ENCODE results near the gene GABBR2.
"Not testable (repeated sequence)": the region's sequence is repeated elsewhere in the genome, so short reads cannot be mapped to it uniquely, and the experiment has no call there.

GABBR2 gene

GRCh38 chr9:98673681-98674080 is 35.1 kb downstream of the GABBR2 start:
- no peaks in the 10 kb centered on the region for H3K4me1 Mint-ChIP-seq
- no peak overlapping the region for H3K27ac Mint-ChIP-seq
- no peak for ATAC-seq
- H3K36me3 Mint-ChIP-seq, result no peaks in the 10 kb centered on the region
- no peak overlapping the region for H3K4me3 Mint-ChIP-seq
- peaks cover 52% of the 10 kb centered on the region for H3K27me3 Mint-ChIP-seq
- peaks cover 8% of the 10 kb centered on the region for H3K9me3 Mint-ChIP-seq

GRCh38 chr9:98667005-98667640 is 41.6 kb downstream of the GABBR2 start:
- Mint-ChIP-seq H3K4me1 (no peaks in the 10 kb centered on the region), H3K27ac (no peak overlapping the region), H3K27me3 (peaks cover 39% of the 10 kb centered on the region), H3K4me3 (no peak overlapping the region), H3K9me3 (no peaks in the 10 kb centered on the region), H3K36me3 (no peaks in the 10 kb centered on the region)
- ATAC-seq, result no peak

- Mint-ChIP-seq H3K4me3 (no peak overlapping the region), H3K9me3 (no peaks in the 10 kb centered on the region), H3K27ac (no peak overlapping the region), H3K27me3 (peaks cover 52% of the 10 kb centered on the region), H3K36me3 (no peaks in the 10 kb centered on the region), H3K4me1 (no peaks in the 10 kb centered on the region)
- no peak for ATAC-seq
These were observed 43.2 kb downstream of the GABBR2 start for GRCh38 chr9:98665501-98665900.

- H3K27ac Mint-ChIP-seq, result no peak overlapping the region
- H3K4me1 Mint-ChIP-seq, result no peaks in the 10 kb centered on the region
- no peaks in the 10 kb centered on the region for H3K36me3 Mint-ChIP-seq
- no peak overlapping the region for H3K4me3 Mint-ChIP-seq
- no peak for ATAC-seq
- peaks cover 26% of the 10 kb centered on the region for H3K27me3 Mint-ChIP-seq
- H3K9me3 Mint-ChIP-seq, result no peaks in the 10 kb centered on the region
These were observed 48.2 kb downstream of the GABBR2 start for GRCh38 chr9:98660541-98660940.

GRCh38 chr9:98658951-98659351 is 49.8 kb downstream of the GABBR2 start:
- no peak overlapping the region for H3K4me3 Mint-ChIP-seq
- peaks cover 8% of the 10 kb centered on the region for H3K9me3 Mint-ChIP-seq
- no peaks in the 10 kb centered on the region for H3K4me1 Mint-ChIP-seq
- no peak overlapping the region for H3K27ac Mint-ChIP-seq
- H3K27me3 Mint-ChIP-seq, result peaks cover 18% of the 10 kb centered on the region
- no peak for ATAC-seq
- no peaks in the 10 kb centered on the region for H3K36me3 Mint-ChIP-seq

DNA sequence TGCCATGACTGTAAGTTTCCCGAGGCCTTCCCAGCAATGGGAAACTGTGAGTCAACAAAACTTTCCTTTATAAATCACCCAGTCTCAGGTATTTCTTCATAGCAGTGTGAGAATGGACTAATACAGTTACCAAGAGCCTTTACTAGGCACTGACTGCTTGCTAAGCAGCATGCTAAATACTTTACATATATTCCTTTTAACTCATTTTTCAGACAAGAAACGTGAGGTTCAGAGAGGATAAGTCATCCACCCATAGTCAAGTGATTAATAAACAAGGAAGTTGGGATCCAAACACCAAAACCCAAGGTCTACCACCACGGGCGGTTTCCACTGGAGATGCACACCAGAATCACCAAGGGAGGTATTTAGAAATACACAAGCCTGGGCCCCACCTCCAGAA is 50.8 kb downstream of the GABBR2 start:
- H3K4me1 Mint-ChIP-seq, result no peaks in the 10 kb centered on the region
- H3K4me3 Mint-ChIP-seq, result no peak overlapping the region
- no peak overlapping the region for H3K27ac Mint-ChIP-seq
- H3K27me3 Mint-ChIP-seq, result peaks cover 18% of the 10 kb centered on the region
- H3K36me3 Mint-ChIP-seq, result no peaks in the 10 kb centered on the region
- ATAC-seq, result no peak
- H3K9me3 Mint-ChIP-seq, result peaks cover 8% of the 10 kb centered on the region

DNA sequence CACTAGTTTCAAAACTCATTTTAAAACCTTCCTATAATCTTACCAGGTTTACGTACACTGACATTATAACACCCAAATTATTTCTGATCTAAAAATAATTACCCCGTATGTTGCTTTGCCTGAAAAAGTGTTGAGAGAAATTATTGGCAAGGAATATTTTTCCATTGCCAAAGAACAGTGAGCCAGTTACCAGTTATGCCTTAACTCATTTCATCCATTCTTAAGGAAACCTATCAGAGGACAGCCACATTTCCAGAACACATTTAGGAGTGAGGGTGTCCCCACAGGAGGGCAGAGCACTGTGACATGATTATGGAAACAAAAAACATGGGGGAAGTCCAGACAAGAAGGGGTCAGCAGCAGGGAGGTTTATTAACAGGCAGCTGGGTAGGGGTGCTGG is 52.2 kb downstream of the GABBR2 start:
- no peaks in the 10 kb centered on the region for H3K4me1 Mint-ChIP-seq
- no peak overlapping the region for H3K27ac Mint-ChIP-seq
- no peak for ATAC-seq
- H3K4me3 Mint-ChIP-seq, result no peak overlapping the region
- peaks cover 8% of the 10 kb centered on the region for H3K9me3 Mint-ChIP-seq
- H3K27me3 Mint-ChIP-seq, result peaks cover 9% of the 10 kb centered on the region
- no peaks in the 10 kb centered on the region for H3K36me3 Mint-ChIP-seq

GRCh38 chr9:98655428-98655827 is 53.3 kb downstream of the GABBR2 start:
- not testable (repeated sequence) for H3K4me3 Mint-ChIP-seq, H3K27ac Mint-ChIP-seq, H3K27me3 Mint-ChIP-seq, ATAC-seq, H3K36me3 Mint-ChIP-seq, H3K9me3 Mint-ChIP-seq, H3K4me1 Mint-ChIP-seq

GRCh38 chr9:98654247-98654646 is 54.5 kb downstream of the GABBR2 start:
- Mint-ChIP-seq H3K4me3 (no peak overlapping the region), H3K9me3 (peaks cover 8% of the 10 kb centered on the region), H3K27ac (no peak overlapping the region), H3K4me1 (no peaks in the 10 kb centered on the region), H3K27me3 (peaks cover 10% of the 10 kb centered on the region), H3K36me3 (no peaks in the 10 kb centered on the region)
- no peak for ATAC-seq

- Mint-ChIP-seq H3K27ac (no peak overlapping the region), H3K4me3 (no peak overlapping the region), H3K4me1 (no peaks in the 10 kb centered on the region), H3K27me3 (peaks cover 10% of the 10 kb centered on the region), H3K36me3 (no peaks in the 10 kb centered on the region), H3K9me3 (peaks cover 8% of the 10 kb centered on the region)
- ATAC-seq, result no peak
These were observed 56.0 kb downstream of the GABBR2 start for GRCh38 chr9:98652741-98653140.

- Mint-ChIP-seq H3K27ac (no peak overlapping the region), H3K4me3 (no peak overlapping the region), H3K36me3 (no peaks in the 10 kb centered on the region), H3K4me1 (no peaks in the 10 kb centered on the region), H3K27me3 (peaks cover 10% of the 10 kb centered on the region), H3K9me3 (peaks cover 8% of the 10 kb centered on the region)
- no peak for ATAC-seq
These were observed 56.4 kb downstream of the GABBR2 start for GRCh38 chr9:98652302-98652701.

- Mint-ChIP-seq H3K4me3 (no peak overlapping the region), H3K36me3 (no peaks in the 10 kb centered on the region), H3K4me1 (no peaks in the 10 kb centered on the region), H3K27ac (no peak overlapping the region), H3K27me3 (peaks cover 31% of the 10 kb centered on the region), H3K9me3 (no peaks in the 10 kb centered on the region)
- ATAC-seq, result no peak
These were observed 61.5 kb downstream of the GABBR2 start for GRCh38 chr9:98647236-98647635.

GRCh38 chr9:98644011-98644410 is 64.7 kb downstream of the GABBR2 start:
- Mint-ChIP-seq H3K9me3 (no peaks in the 10 kb centered on the region), H3K36me3 (no peaks in the 10 kb centered on the region), H3K4me1 (no peaks in the 10 kb centered on the region), H3K27me3 (peaks cover 52% of the 10 kb centered on the region), H3K27ac (no peak overlapping the region), H3K4me3 (no peak overlapping the region)
- ATAC-seq, result no peak

- peaks cover 52% of the 10 kb centered on the region for H3K27me3 Mint-ChIP-seq
- H3K9me3 Mint-ChIP-seq, result no peaks in the 10 kb centered on the region
- H3K4me3 Mint-ChIP-seq, result no peak overlapping the region
- H3K4me1 Mint-ChIP-seq, result no peaks in the 10 kb centered on the region
- no peaks in the 10 kb centered on the region for H3K36me3 Mint-ChIP-seq
- H3K27ac Mint-ChIP-seq, result no peak overlapping the region
- ATAC-seq, result no peak
These were observed 65.9 kb downstream of the GABBR2 start for GRCh38 chr9:98642661-98643312.

GRCh38 chr9:98641695-98642094 is 67.0 kb downstream of the GABBR2 start:
- no peak overlapping the region for H3K27ac Mint-ChIP-seq
- no peak for ATAC-seq
- H3K27me3 Mint-ChIP-seq, result peaks cover 52% of the 10 kb centered on the region
- H3K36me3 Mint-ChIP-seq, result no peaks in the 10 kb centered on the region
- no peak overlapping the region for H3K4me3 Mint-ChIP-seq
- no peaks in the 10 kb centered on the region for H3K9me3 Mint-ChIP-seq
- H3K4me1 Mint-ChIP-seq, result no peaks in the 10 kb centered on the region

DNA sequence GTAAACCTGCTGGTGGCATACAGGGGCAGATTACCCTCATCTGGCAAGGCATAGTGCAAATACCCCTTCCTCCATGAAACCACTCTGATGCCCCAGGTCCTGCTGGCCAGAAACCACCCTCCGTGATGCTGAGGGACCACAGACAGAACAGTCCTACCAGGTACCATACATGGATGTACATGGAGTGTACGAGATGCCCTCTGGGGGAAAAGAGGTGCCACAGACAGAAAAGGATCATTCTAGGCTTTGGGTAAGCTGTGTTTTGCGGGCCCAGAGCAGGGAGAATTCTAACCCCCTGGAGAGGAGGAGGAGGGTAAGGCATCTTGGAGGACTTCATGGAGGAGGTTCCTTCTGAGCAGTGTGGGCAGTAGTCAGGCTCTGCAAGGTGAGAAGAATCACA is 68.3 kb downstream of the GABBR2 start:
- peaks cover 52% of the 10 kb centered on the region for H3K27me3 Mint-ChIP-seq
- no peaks in the 10 kb centered on the region for H3K36me3 Mint-ChIP-seq
- H3K9me3 Mint-ChIP-seq, result no peaks in the 10 kb centered on the region
- ATAC-seq, result no peak
- no peak overlapping the region for H3K4me3 Mint-ChIP-seq
- no peak overlapping the region for H3K27ac Mint-ChIP-seq
- H3K4me1 Mint-ChIP-seq, result no peaks in the 10 kb centered on the region

Measured in stimulated activated memory B cell treated with anti-CD40 and anti-IgM and Interleukin-4, amounts not matched to agents 10 μg/mL and 1 μg/mL and 100 μg/mL, for 72 hours (primary cell).